Stimulated activated CD4-positive, alpha-beta T cell treated with anti-CD3 and anti-CD28 coated beads, Interleukin-2, amount 100 ng/mL, for 24 hours (primary cell): ENCODE results near the gene RRAS.

Source experiments
- DNase-seq, 2 donors: peaks; one replicate each; pipeline ENCODE4 v3.0.0-alpha.2; 2020

Gene RRAS

GRCh38 chr19:49593233-49594113 is 46.5 kb downstream of the RRAS start:
- DNase-seq, result peak; percentile 94 to 95

DNA sequence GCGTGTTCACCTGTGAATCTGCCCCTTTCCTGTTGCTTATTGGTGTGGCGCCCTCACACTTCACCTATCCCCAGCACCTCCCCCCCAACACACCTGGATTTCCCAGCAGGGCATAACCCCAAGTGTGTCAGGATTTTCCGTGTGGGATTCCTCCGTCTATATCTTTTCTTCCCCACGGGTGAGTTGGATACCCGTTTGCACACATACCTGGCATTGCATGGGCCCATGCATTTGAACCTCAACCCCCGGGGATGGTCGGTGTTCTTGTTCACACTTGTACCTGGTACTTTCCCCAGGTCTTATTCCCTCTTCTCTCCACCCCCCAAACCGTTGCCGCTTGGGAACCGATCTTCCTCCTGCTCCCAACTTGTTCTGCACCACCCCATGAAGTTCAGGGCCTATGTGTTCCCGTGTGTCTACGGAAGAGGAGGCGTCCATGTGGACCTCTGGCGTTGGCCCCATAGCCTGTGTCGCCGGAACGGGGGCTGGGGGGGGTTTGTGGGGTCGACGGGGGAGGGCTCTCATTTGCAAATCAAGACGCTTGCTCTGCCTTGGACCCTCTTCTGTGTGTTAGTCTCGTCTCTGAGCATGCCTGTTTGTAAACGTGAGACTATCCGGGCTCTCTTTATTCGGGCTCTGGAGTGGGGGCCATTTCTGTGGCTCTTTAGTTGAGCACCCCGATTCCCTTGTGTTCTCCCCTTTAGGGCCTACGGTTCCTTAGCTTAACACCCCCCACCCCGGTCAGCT is 47.3 kb downstream of the RRAS start:
- peak; percentile 22 to 36 for DNase-seq

- peak; percentile 55 to 58 for DNase-seq
These were observed 48.0 kb downstream of the RRAS start for GRCh38 chr19:49591731-49592485.

- DNase-seq, result peak; percentile 70 to 71
These were observed 48.8 kb downstream of the RRAS start, which contains the start of gene PRR12 for GRCh38 chr19:49590971-49591730. Gene PRR12, plus strand, starts transcription at chr19:49591182. Its CDS starts 473 bp downstream, at chr19:49591655.

DNA sequence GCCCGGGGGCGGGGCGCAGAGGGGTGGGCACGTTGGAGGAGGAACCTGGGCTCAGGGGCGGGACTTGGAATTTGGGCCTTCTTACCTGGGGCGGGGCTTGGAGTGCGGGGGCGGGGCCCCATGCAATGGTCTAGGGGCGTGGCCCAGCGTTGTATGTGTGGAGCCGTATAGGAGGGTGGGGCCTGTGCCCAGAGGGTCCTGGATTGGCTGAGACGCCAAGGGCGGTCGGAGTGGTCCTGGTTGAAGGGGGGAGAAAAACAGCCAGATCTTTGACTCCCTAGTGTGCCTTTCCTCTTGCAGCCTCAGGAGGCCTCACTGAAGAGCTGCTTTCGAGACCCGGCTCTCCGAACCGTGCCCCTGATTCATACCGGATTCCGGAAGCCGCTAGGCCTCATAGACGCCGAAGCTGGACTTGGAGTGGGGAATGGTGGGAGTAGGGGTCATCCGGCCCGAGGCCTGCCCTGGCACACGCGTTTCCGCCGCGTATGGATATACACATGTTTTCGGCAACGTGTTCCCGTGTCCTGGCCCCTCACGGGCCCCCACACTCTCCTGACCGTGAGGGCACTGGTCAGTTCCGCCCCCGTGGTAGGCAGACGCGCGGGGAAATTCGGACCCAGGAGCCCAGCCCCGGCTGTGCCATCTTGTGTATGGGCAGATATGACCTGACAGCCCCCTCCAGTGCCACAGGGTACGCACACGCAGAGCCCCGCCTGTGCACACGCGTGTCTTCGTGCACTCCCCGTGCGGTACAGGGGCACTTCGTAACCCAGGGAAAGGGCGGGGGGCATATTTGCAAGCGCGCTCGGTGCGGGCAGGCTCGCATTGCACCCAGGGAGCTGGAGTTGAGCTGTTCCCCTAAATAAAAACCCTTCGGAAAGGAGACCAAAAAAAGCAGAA is 49.6 kb downstream of the RRAS start:
- peak; percentile 89 to 94 for DNase-seq

GRCh38 chr19:49589502-49589905 is 50.4 kb downstream of the RRAS start:
- DNase-seq, result no peak

DNA sequence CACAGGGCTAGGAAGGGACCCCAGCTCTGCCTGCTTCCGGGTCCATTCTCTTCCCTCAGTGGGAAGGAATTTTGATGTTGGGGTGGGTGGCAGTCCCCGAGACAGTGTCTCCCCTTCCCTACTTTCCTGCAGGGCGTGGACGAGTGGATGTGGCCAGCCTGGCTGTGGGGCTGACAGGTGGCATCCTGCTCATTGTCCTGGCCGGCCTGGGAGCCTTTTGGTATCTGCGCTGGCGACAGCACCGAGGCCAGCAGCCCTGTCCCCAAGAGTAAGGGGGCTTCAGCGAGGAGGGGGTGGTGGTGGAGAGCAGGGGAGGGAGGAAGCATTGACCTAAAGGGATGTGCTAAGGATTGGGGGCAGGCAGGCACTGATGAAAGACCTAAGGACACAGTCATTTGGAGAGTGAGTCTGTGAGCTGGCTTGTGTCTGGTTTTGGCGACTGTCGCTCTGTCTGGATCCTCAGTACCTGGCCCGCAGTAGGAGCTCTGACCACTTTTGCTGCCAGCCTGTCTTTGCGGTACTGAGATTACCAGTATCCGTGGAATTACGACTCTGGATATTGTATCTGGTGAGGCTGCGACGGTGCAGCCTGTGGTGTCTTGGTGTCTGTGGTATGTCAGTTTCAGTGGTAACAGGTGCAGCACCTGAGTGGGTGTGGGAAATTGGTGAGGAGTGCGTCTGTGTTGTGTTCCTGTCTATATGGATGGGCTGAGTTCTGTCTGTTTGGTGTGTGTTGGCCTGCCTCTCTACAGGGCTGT is 51.4 kb downstream of the RRAS start:
- peak; percentile 50 to 60 for DNase-seq

DNA sequence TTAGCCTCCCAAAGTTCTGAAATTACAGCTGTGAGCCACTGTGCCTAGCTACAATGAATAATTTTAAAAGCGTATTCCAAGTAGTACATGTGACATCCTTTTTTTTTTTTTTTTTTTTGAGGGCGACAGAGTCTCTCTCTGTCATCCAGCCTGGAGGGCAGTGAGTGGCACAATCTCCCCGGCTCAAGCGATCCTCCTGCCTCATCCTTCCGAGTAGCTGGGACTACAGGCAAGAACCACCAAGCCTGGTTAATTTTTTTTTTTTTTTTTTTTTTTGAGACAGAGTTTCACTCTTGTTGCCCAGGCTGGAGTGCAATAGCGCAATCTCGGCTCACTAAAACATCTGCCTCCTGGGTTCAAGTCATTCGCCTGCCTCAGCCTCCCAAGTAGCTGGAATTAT is 52.7 kb downstream of the RRAS start:
- DNase-seq, result no peak
